IgD-negative memory B cell (primary cell): ENCODE data around the gene MAPK11. TPM values are rescaled to one million over a fixed set of nuclear protein-coding genes. Genes with fewer than 3 reads are reported as not detected.

ENCODE experiments used
- H3K27ac Mint-ChIP-seq, 3 donors: one replicate each; pipeline ENCODE4 v1.8.0; 2020 to 2022; ENCODE audit warnings: mild to moderate bottlenecking in 3 of 3, mixed read lengths in 3 of 3, moderate library complexity in 1 of 3
- H3K27me3 Mint-ChIP-seq: one replicate; pipeline ENCODE4 v1.8.0; 2021; ENCODE audit warnings: mixed read lengths
- H3K36me3 Mint-ChIP-seq: one replicate; pipeline ENCODE4 v1.8.0; 2020; ENCODE audit warnings: mild to moderate bottlenecking, mixed read lengths
- H3K4me1 Mint-ChIP-seq, 3 donors: one replicate each; pipeline ENCODE4 v1.8.0; 2020 to 2022; ENCODE audit warnings: mixed read lengths in 3 of 3, mild to moderate bottlenecking in 1 of 3
- H3K4me3 Mint-ChIP-seq, 4 donors: one replicate each; pipeline ENCODE4 v1.8.0; 2020 to 2022; ENCODE audit warnings: mild to moderate bottlenecking in 4 of 4, mixed read lengths in 4 of 4, moderate library complexity in 3 of 4
- H3K9me3 Mint-ChIP-seq, 3 donors: one replicate each; pipeline ENCODE4 v1.8.0; 2020 to 2021; ENCODE audit warnings: mixed read lengths in 3 of 3, mild to moderate bottlenecking in 1 of 3
- polyA plus RNA-seq: library from polyadenylated mRNA; unstranded; fragments of 300-500 nt; fragmentation: Illumina TruSeq; gene quantifications from one replicate; pipeline ENCODE4 v1.2.3, GENCODE V29; 2021

MAPK11 gene
- polyA plus RNA-seq, 1 donor from 2014 or later = 0.59 TPM

DNA sequence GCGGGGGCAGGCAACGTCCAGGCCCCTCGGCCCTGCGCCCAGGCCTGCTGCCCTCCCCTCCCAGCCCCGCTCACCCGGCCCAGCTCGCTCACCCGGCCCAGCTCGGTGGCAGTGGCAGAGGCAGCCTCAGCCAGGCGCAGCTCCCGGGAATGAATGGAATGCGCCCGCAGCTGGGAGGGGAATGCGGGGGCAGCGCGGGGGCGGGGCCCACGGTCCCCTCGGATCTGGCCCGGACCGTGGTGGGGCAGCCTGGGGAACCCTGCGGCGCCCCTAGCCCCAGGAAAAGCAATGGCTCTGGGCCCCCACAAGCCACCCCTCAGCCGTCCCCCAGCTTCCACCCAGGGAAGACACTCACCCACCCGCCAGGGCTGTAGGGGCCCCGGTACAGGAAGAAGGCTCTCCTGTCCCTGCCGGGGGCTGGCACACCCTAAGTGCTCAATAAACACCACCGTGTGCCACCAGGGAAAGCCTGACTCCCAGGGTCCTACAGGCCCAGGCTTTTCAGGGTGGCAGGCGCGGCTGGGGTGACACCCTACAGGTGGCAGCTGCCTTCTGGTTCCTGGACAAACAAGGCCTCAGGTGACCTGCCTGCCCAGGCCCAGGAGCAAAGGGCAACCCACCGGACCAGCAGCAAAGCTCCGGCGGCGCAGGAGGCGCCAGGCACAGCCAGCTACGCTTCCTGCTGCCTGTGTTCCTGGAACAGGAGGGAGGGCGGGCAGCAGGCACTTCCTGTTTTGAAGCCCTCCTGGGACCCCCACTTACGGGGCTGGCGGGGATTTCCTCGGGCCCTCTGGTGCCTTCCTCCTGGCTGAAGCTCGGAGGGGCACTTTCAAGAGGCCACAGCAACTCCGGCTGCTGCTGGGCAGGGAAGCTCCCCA, 23.5 kb upstream of the MAPK11 start:
- peaks cover 10 to 20% (median 15%) of the 10 kb centered on the region in 3 donors for H3K4me1 Mint-ChIP-seq
- H3K36me3 Mint-ChIP-seq = no peaks in the 10 kb centered on the region
- H3K27me3 Mint-ChIP-seq = peaks cover 10% of the 10 kb centered on the region
- H3K4me3 Mint-ChIP-seq = peak overlapping the region in 3 of 4 donors; percentile 17 to 82 (median 39)
- H3K9me3 Mint-ChIP-seq = no peaks in the 10 kb centered on the region
- H3K27ac Mint-ChIP-seq = peak overlapping the region in 2 of 3 donors; percentile 18 to 80

DNA sequence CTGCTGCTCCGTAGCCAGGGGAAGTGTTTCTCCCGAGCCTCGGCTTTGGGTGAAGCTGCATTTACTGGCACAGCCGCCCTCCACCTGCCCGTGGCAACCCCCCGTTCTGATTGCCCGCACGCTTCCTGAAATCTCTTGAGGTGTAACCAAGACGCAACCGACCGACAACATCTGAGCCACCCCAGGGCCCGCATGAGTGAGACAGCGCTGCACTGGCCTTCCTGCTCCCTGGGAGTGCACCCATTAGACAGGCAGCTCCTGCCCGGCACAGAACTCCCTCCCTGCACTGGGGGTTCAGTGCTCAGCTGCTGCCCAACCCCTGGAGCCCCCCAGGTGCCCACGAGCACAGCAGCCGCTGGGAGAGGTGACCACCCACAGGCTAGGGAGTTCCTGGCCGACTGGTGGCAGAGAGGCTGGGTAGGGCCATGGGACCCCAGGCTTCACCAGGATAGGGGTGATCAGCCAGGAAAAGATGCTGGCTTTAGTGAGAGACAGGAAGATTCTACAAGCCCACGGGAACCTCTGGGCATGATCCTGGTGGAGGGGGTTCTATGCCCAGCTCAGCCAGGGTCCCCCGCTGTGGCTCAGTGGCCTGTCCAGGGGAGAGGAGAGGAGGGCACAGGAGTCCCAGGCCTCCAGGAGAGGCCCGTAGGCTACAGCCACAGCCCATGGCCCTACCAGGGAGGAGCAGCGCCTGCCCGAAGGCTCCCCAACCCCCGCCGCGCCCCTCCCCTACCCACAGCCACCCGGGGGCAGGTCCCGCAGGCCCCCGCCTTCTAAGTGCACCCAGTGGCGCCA, 22.7 kb upstream of the MAPK11 start:
- H3K27ac Mint-ChIP-seq = peak overlapping the region; percentile 72 to 87 (median 78)
- no peaks in the 10 kb centered on the region for H3K9me3 Mint-ChIP-seq
- H3K4me3 Mint-ChIP-seq = peak overlapping the region; percentile 61 to 94 (median 74)
- H3K36me3 Mint-ChIP-seq = no peaks in the 10 kb centered on the region
- peaks cover 10 to 20% (median 15%) of the 10 kb centered on the region in 3 donors for H3K4me1 Mint-ChIP-seq
- H3K27me3 Mint-ChIP-seq = peaks cover 10% of the 10 kb centered on the region

DNA sequence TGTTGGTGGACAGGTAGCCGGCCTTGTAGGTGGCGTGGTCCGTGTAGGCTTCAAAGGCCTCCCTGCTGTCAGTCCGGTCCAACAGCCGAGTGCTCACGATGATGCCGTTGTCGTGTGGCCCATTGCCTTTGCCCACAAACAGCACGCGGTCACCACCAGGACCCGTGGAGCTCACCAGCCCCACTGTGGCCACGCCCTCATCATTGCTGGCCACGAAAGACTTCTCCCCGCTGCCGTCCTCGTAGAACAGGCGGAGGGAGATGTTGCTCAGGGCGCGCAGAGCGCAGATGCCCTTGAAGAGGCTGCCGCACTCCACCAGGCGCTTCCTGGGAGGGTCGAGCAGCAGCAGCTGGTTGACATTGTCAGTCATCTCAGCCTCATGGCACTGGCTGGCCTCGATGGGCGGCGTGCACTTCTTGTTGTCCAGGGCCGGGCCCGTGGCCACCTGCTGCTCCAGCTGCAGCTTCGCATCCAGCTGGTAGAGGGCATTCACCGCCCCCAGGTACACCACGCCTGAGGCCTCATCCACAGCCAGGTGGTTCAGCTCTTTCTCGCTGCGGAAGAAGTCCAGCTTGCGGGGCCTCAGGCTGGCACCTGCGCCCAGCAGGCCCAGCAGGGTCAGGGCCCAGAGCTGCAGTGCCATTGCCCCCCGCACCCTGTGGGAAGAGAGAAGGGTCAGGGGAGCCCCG, 19.9 kb upstream of the MAPK11 start:
- Mint-ChIP-seq H3K27ac (no peak overlapping the region), H3K36me3 (no peaks in the 10 kb centered on the region), H3K4me3 (no peak overlapping the region), H3K27me3 (peaks cover 10% of the 10 kb centered on the region), H3K9me3 (no peaks in the 10 kb centered on the region), H3K4me1 (peaks cover 10 to 15% (median 15%) of the 10 kb centered on the region in 3 donors)

DNA sequence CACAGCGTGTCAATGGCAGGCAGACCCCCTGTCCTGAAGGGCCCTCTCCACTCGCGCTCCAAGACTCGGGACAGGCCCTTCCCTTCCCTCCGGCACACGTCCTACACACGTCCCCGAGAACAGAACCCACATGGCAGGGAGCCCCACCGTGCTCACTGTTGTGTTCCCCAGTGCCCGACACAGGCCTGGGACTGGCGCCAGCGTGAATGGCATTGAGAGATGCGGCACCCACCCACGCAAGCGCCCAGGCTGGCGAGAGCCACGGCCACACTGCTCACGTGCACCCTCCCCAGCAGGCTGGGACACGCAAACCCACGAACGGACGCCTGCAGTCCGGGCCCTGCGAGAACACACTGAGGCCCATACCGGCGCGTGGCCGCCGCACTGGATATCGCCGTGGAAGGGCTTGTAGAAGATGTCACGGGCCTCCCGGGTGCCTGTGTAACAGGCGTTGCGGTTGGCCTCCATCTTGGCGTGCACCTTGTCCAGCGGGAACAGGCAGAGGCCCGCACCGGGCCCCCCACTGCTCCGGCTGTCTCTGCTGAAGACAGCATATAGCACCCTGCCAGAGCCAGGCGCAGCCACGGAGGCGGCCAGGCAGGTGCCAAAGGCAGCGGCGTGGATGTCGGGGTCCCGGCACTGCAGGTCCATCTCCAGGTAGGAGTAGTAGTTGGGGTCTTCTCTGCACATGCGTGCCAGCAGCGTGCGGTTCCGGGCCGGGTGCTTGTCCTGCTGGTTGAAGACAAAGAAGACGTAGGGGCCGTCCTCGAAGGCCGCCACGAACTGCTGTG, 19.2 kb upstream of the MAPK11 start:
- Mint-ChIP-seq H3K4me3 (no peak overlapping the region), H3K9me3 (no peaks in the 10 kb centered on the region), H3K27me3 (peaks cover 10% of the 10 kb centered on the region), H3K36me3 (no peaks in the 10 kb centered on the region), H3K27ac (no peak overlapping the region), H3K4me1 (peaks cover 10 to 17% (median 15%) of the 10 kb centered on the region in 3 donors)

DNA sequence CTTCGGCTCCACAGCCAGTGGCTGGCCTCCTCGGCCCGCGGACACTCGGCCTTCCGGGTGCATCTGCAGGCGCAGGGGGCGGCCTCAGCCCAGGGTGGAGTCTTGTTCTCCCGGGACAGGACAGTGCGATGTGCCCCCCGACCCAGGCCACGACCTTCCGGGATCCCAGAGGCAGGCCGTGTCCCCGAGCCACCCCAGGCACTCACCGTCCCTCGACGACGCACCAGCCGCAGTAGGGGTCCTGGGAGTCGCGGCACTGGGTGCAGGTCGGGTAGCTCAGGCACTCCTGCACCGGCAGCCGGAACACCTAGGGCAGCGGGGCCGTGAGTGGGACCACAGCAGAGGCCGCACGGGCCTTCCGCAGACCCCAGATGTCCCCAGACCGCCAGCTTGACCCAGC, 17.6 kb upstream of the MAPK11 start:
- peaks cover 8 to 13% (median 11%) of the 10 kb centered on the region in 3 donors for H3K4me1 Mint-ChIP-seq
- H3K9me3 Mint-ChIP-seq = no peaks in the 10 kb centered on the region
- H3K4me3 Mint-ChIP-seq = no peak overlapping the region
- H3K36me3 Mint-ChIP-seq = no peaks in the 10 kb centered on the region
- H3K27me3 Mint-ChIP-seq = peaks cover 7% of the 10 kb centered on the region
- H3K27ac Mint-ChIP-seq = no peak overlapping the region

DNA sequence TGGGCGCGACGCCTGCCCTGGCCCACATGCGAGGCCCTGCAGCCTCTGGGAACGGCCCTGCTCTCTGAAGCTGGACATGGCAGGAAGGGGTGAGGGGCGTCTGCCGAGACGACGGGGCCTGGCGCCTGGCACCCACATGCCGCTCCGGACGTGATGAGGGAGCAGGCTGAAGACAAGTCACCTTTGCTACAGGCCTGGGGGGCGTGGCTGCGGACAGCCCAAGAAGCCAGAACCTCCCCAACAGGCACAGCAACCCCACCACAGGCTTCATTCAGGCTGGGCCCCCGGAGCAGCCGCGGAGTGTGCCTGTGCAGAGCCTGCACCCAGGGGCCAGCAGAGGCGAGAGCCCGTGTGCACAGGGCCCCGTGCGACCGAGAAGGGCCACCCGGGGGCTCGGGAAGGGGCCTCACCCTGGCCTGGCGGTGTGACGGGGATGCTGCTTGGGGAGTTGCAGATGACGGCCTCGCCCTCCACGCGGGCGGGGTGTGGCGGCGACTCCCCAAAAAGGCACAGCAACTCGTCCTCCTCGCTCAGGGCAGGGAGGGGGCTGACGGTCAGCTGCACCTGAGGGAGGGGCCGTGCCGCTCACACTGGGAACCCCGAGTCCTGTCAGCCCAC, 16.6 kb upstream of the MAPK11 start:
- Mint-ChIP-seq H3K4me1 (peaks cover 0 to 5% (median 3%) of the 10 kb centered on the region in 3 donors), H3K27ac (no peak overlapping the region), H3K4me3 (no peak overlapping the region)

DNA sequence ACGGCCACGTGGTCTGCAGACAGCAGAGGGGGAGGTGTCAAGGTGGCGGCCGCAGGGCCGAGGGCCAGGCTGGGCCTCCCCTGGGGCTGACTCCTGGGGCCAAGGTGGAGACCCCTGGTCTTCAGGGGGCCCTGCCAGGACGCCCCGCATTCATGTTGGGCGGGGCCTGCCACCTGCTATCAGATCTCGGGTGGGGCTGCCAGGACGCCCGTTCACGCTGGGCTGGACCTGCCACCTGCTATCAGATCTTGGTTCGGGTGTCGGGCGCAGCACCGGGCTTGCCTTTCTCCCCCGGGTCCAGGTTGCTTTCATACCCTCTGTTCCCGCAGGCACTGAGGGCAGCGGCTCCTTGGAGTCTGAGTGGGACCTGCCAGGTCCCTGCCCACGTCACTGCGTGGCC, 16.1 kb upstream of the MAPK11 start:
- Mint-ChIP-seq H3K27ac (no peak overlapping the region), H3K27me3 (no peaks in the 10 kb centered on the region), H3K4me1 (peaks cover 0 to 2% (median 2%) of the 10 kb centered on the region in 3 donors), H3K4me3 (no peak overlapping the region), H3K9me3 (no peaks in the 10 kb centered on the region), H3K36me3 (no peaks in the 10 kb centered on the region)

More for the DNA sequence above, 16.6 kb upstream of the MAPK11 start:
- Mint-ChIP-seq H3K36me3 (no peaks in the 10 kb centered on the region), H3K27me3 (no peaks in the 10 kb centered on the region), H3K9me3 (no peaks in the 10 kb centered on the region)

DNA sequence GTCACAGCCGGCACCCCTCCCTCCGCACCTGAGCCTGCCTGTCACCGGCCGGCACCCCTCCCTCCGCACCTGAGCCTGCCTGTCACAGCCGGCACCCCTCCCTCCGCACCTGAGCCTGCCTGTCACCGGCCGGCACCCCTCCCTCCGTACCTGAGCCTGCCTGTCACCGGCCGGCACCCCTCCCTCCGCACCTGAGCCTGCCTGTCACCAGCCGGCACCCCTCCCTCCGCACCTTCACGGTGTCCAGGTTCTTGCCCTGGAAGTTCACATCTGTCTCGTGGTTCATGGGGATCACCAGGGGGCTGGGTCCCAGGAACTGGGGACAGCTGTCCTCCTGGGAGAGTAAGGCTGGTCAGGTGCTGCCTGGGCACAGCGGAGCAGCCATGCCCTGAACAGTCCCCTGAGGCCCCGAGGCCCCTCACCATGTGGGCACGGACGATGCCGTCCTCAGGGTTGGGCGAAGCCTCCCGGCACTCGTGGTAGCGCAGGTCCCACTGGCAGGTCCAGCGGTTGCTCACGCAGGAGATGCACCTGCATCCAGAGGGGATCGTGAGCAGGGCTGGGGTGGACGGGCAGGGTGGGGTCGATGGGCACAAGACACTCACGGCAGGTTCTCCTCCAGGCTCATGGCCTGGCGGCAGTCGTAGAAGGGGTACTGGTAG, 15.5 kb upstream of the MAPK11 start:
- peaks cover 0 to 1% (median 0%) of the 10 kb centered on the region in 3 donors for H3K4me1 Mint-ChIP-seq
- no peaks in the 10 kb centered on the region for H3K9me3 Mint-ChIP-seq
- no peak overlapping the region for H3K27ac Mint-ChIP-seq
- no peaks in the 10 kb centered on the region for H3K36me3 Mint-ChIP-seq
- H3K4me3 Mint-ChIP-seq = peak overlapping the region in 1 of 4 donors; percentile 17
- no peaks in the 10 kb centered on the region for H3K27me3 Mint-ChIP-seq

DNA sequence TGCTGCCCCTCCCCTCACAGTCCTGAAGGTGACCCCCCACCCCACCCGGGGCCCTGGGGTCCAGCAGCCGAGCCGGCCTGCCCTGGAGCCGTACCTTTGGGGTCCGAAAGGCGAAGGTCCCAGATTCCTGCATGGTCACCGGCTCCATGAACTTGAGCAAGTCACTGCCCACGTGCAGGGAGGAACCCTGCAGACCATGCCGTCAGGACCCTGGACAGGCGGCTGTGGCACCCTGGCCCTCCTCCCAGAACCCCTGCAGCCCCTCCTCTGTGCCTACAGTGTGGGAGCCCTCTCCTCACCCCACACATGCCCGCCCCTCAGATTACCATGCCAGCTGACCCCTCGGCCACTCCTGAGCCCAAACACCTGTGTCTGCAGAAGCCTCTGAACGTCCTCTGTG, 14.3 kb upstream of the MAPK11 start:
- Mint-ChIP-seq H3K36me3 (no peaks in the 10 kb centered on the region), H3K27me3 (no peaks in the 10 kb centered on the region), H3K4me1 (peaks cover 0 to 1% (median 0%) of the 10 kb centered on the region in 3 donors), H3K9me3 (no peaks in the 10 kb centered on the region), H3K4me3 (no peak overlapping the region), H3K27ac (no peak overlapping the region)

DNA sequence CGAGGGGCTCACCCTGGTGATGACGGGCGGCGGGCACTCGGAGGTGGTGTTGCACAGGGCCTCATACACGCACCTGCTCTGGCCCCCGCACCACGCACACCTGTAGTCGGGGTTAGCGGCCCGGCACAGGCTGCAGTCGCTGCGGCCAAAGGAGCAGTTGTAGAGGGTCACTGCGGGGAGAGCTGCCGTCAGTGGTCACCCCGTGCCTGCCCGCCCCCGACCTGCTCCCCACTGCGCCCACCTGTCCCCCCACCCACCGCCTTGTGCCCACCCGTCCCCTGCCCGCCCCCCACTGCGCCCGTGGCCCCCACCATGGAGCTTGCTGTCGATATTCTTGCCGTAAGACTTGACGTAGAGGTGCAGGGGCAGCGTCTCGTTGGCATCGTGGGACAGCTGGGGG, 13.6 kb upstream of the MAPK11 start:
- no peak overlapping the region for H3K27ac Mint-ChIP-seq
- H3K9me3 Mint-ChIP-seq = no peaks in the 10 kb centered on the region

DNA sequence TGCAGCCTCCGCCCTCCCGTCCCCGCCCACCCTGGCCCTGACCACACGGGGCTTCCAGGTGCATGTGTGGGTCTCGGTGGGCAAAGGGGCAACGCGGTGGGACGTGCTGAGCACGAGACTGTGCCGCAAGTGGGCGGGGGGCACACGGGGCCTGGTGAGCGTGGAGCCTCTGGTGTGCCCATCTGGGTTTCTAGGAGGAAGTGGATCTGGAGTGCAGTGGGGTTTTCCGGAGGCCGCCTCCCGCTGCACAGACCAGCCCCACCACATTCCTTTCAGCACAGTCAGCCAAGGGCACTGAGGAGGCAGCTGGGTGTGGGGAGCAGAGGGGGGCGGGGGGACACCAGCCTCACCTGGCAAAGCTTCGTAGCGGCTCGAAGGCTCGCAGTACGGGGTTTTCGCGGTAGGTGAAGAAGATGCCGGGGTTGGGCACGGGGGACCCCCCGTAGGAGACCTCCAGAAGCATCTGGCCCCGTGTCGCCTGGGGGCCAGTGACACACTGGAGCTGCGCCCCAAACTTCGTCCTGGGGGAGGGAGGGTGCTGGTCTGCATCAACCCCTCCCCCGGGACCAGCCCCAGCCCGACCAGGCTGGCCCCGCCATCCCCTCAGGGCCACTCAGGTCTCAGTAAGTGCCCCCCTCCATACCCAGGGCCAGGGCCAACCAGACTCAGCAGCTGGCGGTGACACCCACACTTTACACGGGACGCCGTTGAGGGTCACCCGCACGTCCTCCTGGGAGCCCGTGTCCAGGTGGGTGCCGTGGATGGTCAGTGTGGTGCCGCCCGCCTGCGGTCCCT, 12.4 kb upstream of the MAPK11 start:
- Mint-ChIP-seq H3K9me3 (no peaks in the 10 kb centered on the region), H3K4me3 (no peak overlapping the region), H3K4me1 (peaks cover 0 to 1% (median 0%) of the 10 kb centered on the region in 3 donors), H3K27me3 (no peaks in the 10 kb centered on the region), H3K36me3 (no peaks in the 10 kb centered on the region), H3K27ac (no peak overlapping the region)

More for the DNA sequence above, 13.6 kb upstream of the MAPK11 start:
- H3K27me3 Mint-ChIP-seq = no peaks in the 10 kb centered on the region
- no peaks in the 10 kb centered on the region for H3K36me3 Mint-ChIP-seq
- peaks cover 0 to 1% (median 0%) of the 10 kb centered on the region in 3 donors for H3K4me1 Mint-ChIP-seq
- no peak overlapping the region for H3K4me3 Mint-ChIP-seq

DNA sequence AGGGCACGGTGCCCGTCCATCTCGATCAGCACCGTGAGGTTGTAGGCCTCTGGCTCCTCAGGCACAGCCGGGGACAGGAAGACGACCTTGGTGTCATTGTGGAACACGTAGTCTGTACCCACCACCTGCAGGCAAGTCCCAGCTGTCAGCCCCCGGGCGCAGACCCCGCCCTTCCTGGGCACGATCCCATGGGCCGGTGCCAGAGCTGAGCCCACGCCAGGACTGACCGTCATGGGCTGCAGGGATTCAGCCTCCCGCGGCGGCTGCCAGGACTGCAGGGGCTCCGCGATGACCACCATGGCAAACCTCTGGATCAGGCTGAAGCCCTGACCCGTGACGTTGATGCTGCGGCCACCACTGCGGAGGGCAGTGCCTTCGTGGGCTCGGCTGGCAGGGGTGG, 11.8 kb upstream of the MAPK11 start:
- H3K9me3 Mint-ChIP-seq = no peaks in the 10 kb centered on the region
- H3K27me3 Mint-ChIP-seq = no peaks in the 10 kb centered on the region
- peaks cover 0 to 1% (median 0%) of the 10 kb centered on the region in 3 donors for H3K4me1 Mint-ChIP-seq
- H3K27ac Mint-ChIP-seq = no peak overlapping the region
- H3K4me3 Mint-ChIP-seq = no peak overlapping the region
- H3K36me3 Mint-ChIP-seq = no peaks in the 10 kb centered on the region

DNA sequence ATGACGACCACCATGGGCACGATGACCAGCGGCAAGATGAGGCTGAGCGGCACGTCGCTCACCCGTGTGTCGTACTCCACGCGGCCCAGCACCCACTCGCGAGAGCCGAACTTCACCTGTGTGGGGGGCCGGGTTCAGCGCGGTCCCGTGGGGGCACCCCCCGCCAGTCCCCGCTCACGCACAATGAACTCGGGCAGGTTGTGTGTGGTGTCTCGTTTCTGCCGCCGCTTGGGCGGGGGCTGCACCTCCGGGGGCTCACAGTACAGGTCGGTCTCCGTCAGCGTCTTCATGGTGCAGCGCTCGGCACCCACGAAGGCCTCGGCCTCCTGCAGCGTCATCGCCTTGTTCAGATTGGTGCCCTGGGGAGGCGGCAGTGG, 11.2 kb upstream of the MAPK11 start:
- no peak overlapping the region for H3K4me3 Mint-ChIP-seq
- H3K27me3 Mint-ChIP-seq = no peaks in the 10 kb centered on the region
- no peaks in the 10 kb centered on the region for H3K36me3 Mint-ChIP-seq
- no peaks in the 10 kb centered on the region for H3K9me3 Mint-ChIP-seq
- no peak overlapping the region for H3K27ac Mint-ChIP-seq
- H3K4me1 Mint-ChIP-seq = peaks cover 0 to 1% (median 0%) of the 10 kb centered on the region in 3 donors
